ENCODE results near the gene IFT57. TPM values are rescaled to one million over a fixed set of nuclear protein-coding genes. Genes with fewer than 3 reads are reported as not detected.
A peak's percentile ranks its signal among the peaks of the same experiment; 100 is the strongest.

The IFT57 gene
- total and polyA plus RNA-seq, 4 experiments from 2014 or later = 24.1 to 55.2 (median 38.5) TPM

GRCh38 chr3:108133048-108133369, 89.2 kb downstream of the IFT57 start:
- H3K36me3 Mint-ChIP-seq = peaks cover 61 to 65% of the 10 kb centered on the region in 2 donors
- Histone ChIP-seq H3K4me3 (ENCODE audit: low read length in 2 of 2) (no peak overlapping the region), H3K9me3 (ENCODE audit: control insufficient read depth in 1 of 2, low read length in 2 of 2) (no peaks in the 10 kb centered on the region), H3K27ac (ENCODE audit: low read depth, low read length) (peak overlapping the region; percentile 22), H3K36me3 (ENCODE audit: insufficient read depth, low read length) (no peaks in the 10 kb centered on the region), H3K4me1 (ENCODE audit: insufficient read depth, low read length) (peaks cover 80% of the 10 kb centered on the region), H3K27me3 (ENCODE audit: insufficient read depth, low read length) (no peaks in the 10 kb centered on the region)
- H3K27ac Mint-ChIP-seq = peak overlapping the region in 6 of 7 donors; percentile 5 to 88 (median 71)
- ChIA-PET POLR2A (ENCODE audit: partially characterized antibody) (interaction anchor here (0.9 to 15.2 kb wide), 6 partner anchors 8 to 90 kb away, joined by 3 to 531 read pairs (median 14); partner anchors contain the start of genes CD47 and IFT57), CTCF (ENCODE audit: partially characterized antibody) (interaction anchor here (1.0 to 1.7 kb wide), 4 partner anchors 41 to 273 kb away, joined by 3 to 4 read pairs (median 4); partner anchors contain the start of gene IFT57)
- intact Hi-C loops (cut with micrococcal nuclease) = no loop called here
- no peaks in the 10 kb centered on the region for H3K27me3 Mint-ChIP-seq
- peaks cover 64 to 91% (median 74%) of the 10 kb centered on the region in 4 donors for H3K4me1 Mint-ChIP-seq
- H3K4me3 Mint-ChIP-seq = peak overlapping the region; percentile 73 to 87 (median 83)
- H3K9me3 Mint-ChIP-seq = peaks cover 0 to 8% (median 0%) of the 10 kb centered on the region in 8 donors
- DNase-seq = no peak

GRCh38 chr3:108131475-108132134, 90.6 kb downstream of the IFT57 start:
- Histone ChIP-seq H3K4me1 (ENCODE audit: insufficient read depth, low read length) (peaks cover 90% of the 10 kb centered on the region), H3K27me3 (ENCODE audit: insufficient read depth, low read length) (no peaks in the 10 kb centered on the region), H3K27ac (ENCODE audit: low read depth, low read length) (no peak overlapping the region), H3K36me3 (ENCODE audit: insufficient read depth, low read length) (no peaks in the 10 kb centered on the region), H3K9me3 (ENCODE audit: control insufficient read depth in 1 of 2, low read length in 2 of 2) (no peaks in the 10 kb centered on the region), H3K4me3 (ENCODE audit: low read length in 2 of 2) (no peak overlapping the region)
- Mint-ChIP-seq H3K4me3 (peak overlapping the region in 5 of 8 donors; percentile 22 to 84 (median 70)), H3K27ac (peak overlapping the region in 3 of 7 donors; percentile 13 to 54 (median 43)), H3K9me3 (peaks cover 0 to 8% (median 0%) of the 10 kb centered on the region in 8 donors), H3K4me1 (peaks cover 68 to 96% (median 77%) of the 10 kb centered on the region in 4 donors), H3K36me3 (peaks cover 51 to 58% of the 10 kb centered on the region in 2 donors), H3K27me3 (no peaks in the 10 kb centered on the region)
- POLR2A ChIA-PET (ENCODE audit: partially characterized antibody) = interaction anchor here (0.9 to 15.2 kb wide), 4 partner anchors 16 to 94 kb away, joined by 3 to 531 read pairs (median 22); partner anchors contain the start of genes CD47 and IFT57
- no peak for DNase-seq
- intact Hi-C loops (cut with micrococcal nuclease) = no loop called here
- CTCF ChIA-PET (ENCODE audit: partially characterized antibody) = interaction anchor here (1.1 kb wide), 1 partner anchor 204 kb away, joined by 3 read pairs; no protein-coding TSS in a partner anchor

- H3K27ac ChIP-seq (ENCODE audit: low read depth, low read length) = no peak overlapping the region
- H3K36me3 ChIP-seq (ENCODE audit: insufficient read depth, low read length) = no peaks in the 10 kb centered on the region
- no peaks in the 10 kb centered on the region for H3K9me3 ChIP-seq (ENCODE audit: control insufficient read depth in 1 of 2, low read length in 2 of 2)
- H3K9me3 Mint-ChIP-seq = peaks cover 0 to 8% (median 0%) of the 10 kb centered on the region in 8 donors
- peak overlapping the region in 4 of 8 donors; percentile 5 to 70 (median 38) for H3K4me3 Mint-ChIP-seq
- DNase-seq = no peak
- ChIA-PET CTCF (ENCODE audit: partially characterized antibody) (interaction anchor here (1.1 kb wide), 1 partner anchor 203 kb away, joined by 3 read pairs; no protein-coding TSS in a partner anchor), POLR2A (ENCODE audit: partially characterized antibody) (interaction anchor here (1.4 to 15.2 kb wide), 3 partner anchors 16 to 92 kb away, joined by 5 to 531 read pairs (median 38); partner anchors contain the start of genes CD47 and IFT57)
- no peaks in the 10 kb centered on the region for H3K27me3 ChIP-seq (ENCODE audit: insufficient read depth, low read length)
- peaks cover 69 to 95% (median 80%) of the 10 kb centered on the region in 4 donors for H3K4me1 Mint-ChIP-seq
- H3K4me3 ChIP-seq (ENCODE audit: low read length in 2 of 2) = no peak overlapping the region
- H3K4me1 ChIP-seq (ENCODE audit: insufficient read depth, low read length) = peaks cover 97% of the 10 kb centered on the region
- peaks cover 44 to 51% of the 10 kb centered on the region in 2 donors for H3K36me3 Mint-ChIP-seq
- intact Hi-C loops (cut with micrococcal nuclease) = no loop called here
- H3K27ac Mint-ChIP-seq = peak overlapping the region in 2 of 7 donors; percentile 3 to 54
- H3K27me3 Mint-ChIP-seq = no peaks in the 10 kb centered on the region
Measured at GRCh38 chr3:108130701-108131474, 91.3 kb downstream of the IFT57 start.

- Histone ChIP-seq H3K4me3 (ENCODE audit: low read length in 2 of 2) (no peak overlapping the region), H3K27me3 (ENCODE audit: insufficient read depth, low read length) (no peaks in the 10 kb centered on the region), H3K27ac (ENCODE audit: low read depth, low read length) (no peak overlapping the region), H3K9me3 (ENCODE audit: control insufficient read depth in 1 of 2, low read length in 2 of 2) (no peaks in the 10 kb centered on the region), H3K36me3 (ENCODE audit: insufficient read depth, low read length) (no peaks in the 10 kb centered on the region), H3K4me1 (ENCODE audit: insufficient read depth, low read length) (peaks cover 99% of the 10 kb centered on the region)
- POLR2A ChIA-PET (ENCODE audit: partially characterized antibody) = interaction anchor here (1.4 to 15.2 kb wide), 3 partner anchors 17 to 93 kb away, joined by 5 to 531 read pairs (median 38); partner anchors contain the start of genes CD47 and IFT57
- no peak for DNase-seq
- CTCF ChIA-PET (ENCODE audit: partially characterized antibody) = interaction anchor here (1.1 kb wide), 1 partner anchor 202 kb away, joined by 3 read pairs; no protein-coding TSS in a partner anchor
- Mint-ChIP-seq H3K9me3 (peaks cover 0 to 8% (median 0%) of the 10 kb centered on the region in 8 donors), H3K27ac (peak overlapping the region in 2 of 7 donors; percentile 7 to 50), H3K27me3 (no peaks in the 10 kb centered on the region), H3K36me3 (peaks cover 38 to 47% of the 10 kb centered on the region in 2 donors), H3K4me1 (peaks cover 71 to 95% (median 83%) of the 10 kb centered on the region in 4 donors), H3K4me3 (peak overlapping the region in 2 of 8 donors; percentile 15 to 28)
- intact Hi-C loops (cut with micrococcal nuclease) = no loop called here
Measured at GRCh38 chr3:108130236-108130635, 92.0 kb downstream of the IFT57 start.

- no peaks in the 10 kb centered on the region for H3K27me3 Mint-ChIP-seq
- peak overlapping the region; percentile 85 to 99 (median 92) for H3K4me3 Mint-ChIP-seq
- ChIA-PET CTCF (ENCODE audit: partially characterized antibody) (interaction anchor here (1.0 to 4.9 kb wide), 4 partner anchors 25 to 280 kb away, joined by 3 to 32 read pairs (median 4); no protein-coding TSS in a partner anchor), POLR2A (ENCODE audit: partially characterized antibody) (interaction anchor here (0.6 to 15.2 kb wide), 18 partner anchors 10 to 476 kb away, joined by 3 to 531 read pairs (median 4); partner anchors contain the start of genes CD47 and IFT57)
- intact Hi-C loops (cut with micrococcal nuclease) = loop anchor here (5.0 kb wide), 1 partner anchor 140 kb away; no protein-coding TSS in a partner anchor
- Histone ChIP-seq H3K4me3 (ENCODE audit: low read length in 2 of 2) (peak overlapping the region; percentile 10 to 24), H3K4me1 (ENCODE audit: insufficient read depth, low read length) (peaks cover 88% of the 10 kb centered on the region), H3K27ac (ENCODE audit: low read depth, low read length) (peak overlapping the region; percentile 64), H3K27me3 (ENCODE audit: insufficient read depth, low read length) (no peaks in the 10 kb centered on the region), H3K36me3 (ENCODE audit: insufficient read depth, low read length) (no peaks in the 10 kb centered on the region), H3K9me3 (ENCODE audit: control insufficient read depth in 1 of 2, low read length in 2 of 2) (no peaks in the 10 kb centered on the region)
- H3K27ac Mint-ChIP-seq = peak overlapping the region; percentile 94 to 100 (median 99)
- peaks cover 65 to 92% (median 83%) of the 10 kb centered on the region in 4 donors for H3K4me1 Mint-ChIP-seq
- peak; percentile 75 to 82 (median 79) for DNase-seq
- H3K9me3 Mint-ChIP-seq = peaks cover 0 to 8% (median 0%) of the 10 kb centered on the region in 8 donors
- H3K36me3 Mint-ChIP-seq = peaks cover 28 to 33% of the 10 kb centered on the region in 2 donors
Measured at GRCh38 chr3:108127301-108127988, 94.8 kb downstream of the IFT57 start.

- peaks cover 0 to 6% (median 0%) of the 10 kb centered on the region in 8 donors for H3K9me3 Mint-ChIP-seq
- peak overlapping the region; percentile 92 to 100 (median 98) for H3K27ac Mint-ChIP-seq
- no peaks in the 10 kb centered on the region for H3K27me3 ChIP-seq (ENCODE audit: insufficient read depth, low read length)
- no peaks in the 10 kb centered on the region for H3K9me3 ChIP-seq (ENCODE audit: control insufficient read depth in 1 of 2, low read length in 2 of 2)
- H3K4me3 Mint-ChIP-seq = peak overlapping the region; percentile 84 to 94 (median 92)
- H3K36me3 ChIP-seq (ENCODE audit: insufficient read depth, low read length) = no peaks in the 10 kb centered on the region
- intact Hi-C loops (cut with micrococcal nuclease) = loop anchor here (5.0 kb wide), 1 partner anchor 139 kb away; no protein-coding TSS in a partner anchor
- no peak for DNase-seq
- POLR2A ChIA-PET (ENCODE audit: partially characterized antibody) = interaction anchor here (0.7 to 15.2 kb wide), 22 partner anchors 8 to 604 kb away, joined by 3 to 531 read pairs (median 4); partner anchors contain the start of genes BBX, CD47, CIP2A and DZIP3
- peaks cover 20 to 25% of the 10 kb centered on the region in 2 donors for H3K36me3 Mint-ChIP-seq
- peak overlapping the region; percentile 71 to 87 for H3K4me3 ChIP-seq (ENCODE audit: low read length in 2 of 2)
- H3K4me1 Mint-ChIP-seq = peaks cover 64 to 91% (median 76%) of the 10 kb centered on the region in 4 donors
- CTCF ChIA-PET (ENCODE audit: partially characterized antibody) = interaction anchor here (0.6 to 4.9 kb wide), 7 partner anchors 26 to 466 kb away, joined by 3 to 32 read pairs (median 3); no protein-coding TSS in a partner anchor
- no peaks in the 10 kb centered on the region for H3K27me3 Mint-ChIP-seq
- H3K27ac ChIP-seq (ENCODE audit: low read depth, low read length) = peak overlapping the region; percentile 86
- H3K4me1 ChIP-seq (ENCODE audit: insufficient read depth, low read length) = peaks cover 77% of the 10 kb centered on the region
Measured at GRCh38 chr3:108126348-108126747, 95.9 kb downstream of the IFT57 start.
